Measurements from ENCODE around the gene DENND6B. TPM values are rescaled to one million over a fixed set of nuclear protein-coding genes. Genes with fewer than 3 reads are reported as not detected.

The DENND6B gene
- total RNA-seq, 4 donors from 2014 or later = 1.5 to 4.0 (median 1.9) TPM

- TF ChIP-seq CTCF (IDR thresholded peaks at IDR 0.05; ENCODE audit: low read depth) = no peak
These were observed 59.0 kb downstream of the DENND6B start for GRCh38 chr22:50267591-50268390.

GRCh38 chr22:50266994-50267393 is 59.8 kb downstream of the DENND6B start:
- no peak for TF ChIP-seq CTCF (IDR thresholded peaks at IDR 0.05; ENCODE audit: low read depth)

GRCh38 chr22:50264946-50265669 is 61.7 kb downstream of the DENND6B start:
- TF ChIP-seq CTCF (IDR thresholded peaks at IDR 0.05; ENCODE audit: low read depth) = no peak

GRCh38 chr22:50264104-50264745 is 62.6 kb downstream of the DENND6B start:
- no peak for TF ChIP-seq CTCF (IDR thresholded peaks at IDR 0.05; ENCODE audit: low read depth)

- no peak for TF ChIP-seq CTCF (IDR thresholded peaks at IDR 0.05; ENCODE audit: low read depth)
These were observed 63.7 kb downstream of the DENND6B start for GRCh38 chr22:50262973-50263617.

- TF ChIP-seq CTCF (IDR thresholded peaks at IDR 0.05; ENCODE audit: low read depth) = no peak
These were observed 64.3 kb downstream of the DENND6B start for GRCh38 chr22:50262460-50262911.

All from subcutaneous adipose tissue (tissue), 4 donors.